PC-3 (cell line): ENCODE measurements around the gene SMG6. TPM values are rescaled to one million over a fixed set of nuclear protein-coding genes. Genes with fewer than 3 reads are reported as not detected.

Source experiments
- ATAC-seq: fragments of 200-7000 bp; cut with Tn5 transposase; 2 replicates; pipeline ENCODE4 v1.9.1; 2020; ENCODE audit warnings: mild to moderate bottlenecking, moderate library complexity
- BruUV-seq: library from RNA; stranded (reverse); fragments of 400-500 nt; replicated peaks from 2 replicates; lab custom pipeline; 2021; lab: Mats Ljungman, UMichigan
- CTCF ChIA-PET: fragments of 300-600 bp; sonication (Branson Sonifier 250); formaldehyde crosslinking; loops from one replicate; lab custom pipeline; 2022; ENCODE audit warnings: antibody characterized with exemption; lab: Charles Lee
- POLR2A ChIA-PET: fragments of 300-600 bp; sonication (Branson Sonifier 250); formaldehyde crosslinking; loops from one replicate; lab custom pipeline; 2022; ENCODE audit warnings: antibody characterized with exemption; ENCODE audit not compliant: unreplicated experiment; lab: Charles Lee
- DNase-seq: peaks from one replicate; pipeline ENCODE4 v3.0.0-alpha.2; 2015
- H2AFZ ChIP-seq: fragments of 300-600 bp; sonication (generic); 2 replicates; pipeline ENCODE4 v1.6.0; 2016; ENCODE audit warnings: antibody characterized with exemption, low read length
- H3F3A ChIP-seq: fragments of 300-600 bp; sonication (generic); one replicate; pipeline ENCODE4 v1.6.0; 2017; ENCODE audit warnings: antibody characterized with exemption, low read length, control low read depth, mild to moderate bottlenecking; ENCODE audit not compliant: unreplicated experiment
- H3K27ac ChIP-seq: fragments of 300-600 bp; sonication (generic); 2 replicates; pipeline ENCODE4 v1.5.1; 2016; ENCODE audit warnings: mild to moderate bottlenecking, low read length
- H3K27me3 ChIP-seq: fragments of 300-600 bp; sonication (generic); 2 replicates; pipeline ENCODE4 v1.6.1; 2016; ENCODE audit warnings: low read length, mixed read lengths
- H3K36me3 ChIP-seq: fragments of 300-600 bp; sonication (generic); 2 replicates; pipeline ENCODE4 v1.6.1; 2016; ENCODE audit warnings: low read depth, mixed run types, low read length, mixed read lengths
- H3K4me1 ChIP-seq: fragments of 300-600 bp; sonication (generic); 2 replicates; pipeline ENCODE4 v1.5.1; 2016; ENCODE audit warnings: low read length; ENCODE audit not compliant: insufficient read depth
- H3K4me2 ChIP-seq: fragments of 300-600 bp; sonication (generic); 2 replicates; pipeline ENCODE4 v1.6.0; 2016; ENCODE audit warnings: low read length
- H3K4me3 ChIP-seq: fragments of 300-600 bp; sonication (generic); 2 replicates; pipeline ENCODE4 v1.5.1; 2016; ENCODE audit warnings: mild to moderate bottlenecking, low read length, mixed read lengths
- H3K79me2 ChIP-seq: fragments of 300-600 bp; sonication (generic); 2 replicates; pipeline ENCODE4 v1.6.1; 2017; ENCODE audit warnings: low read length, mixed read lengths
- H3K9ac ChIP-seq: fragments of 300-600 bp; sonication (generic); 2 replicates; pipeline ENCODE4 v1.6.0; 2016; ENCODE audit warnings: mild to moderate bottlenecking, low read length
- H3K9me2 ChIP-seq: fragments of 300-600 bp; sonication (generic); replicated peaks from 2 replicates; pipeline ENCODE4 v1.6.1; 2016; ENCODE audit warnings: mixed run types, low read length, mixed read lengths
- H3K9me3 ChIP-seq: fragments of 300-600 bp; sonication (generic); 2 replicates; pipeline ENCODE4 v1.6.1; 2016; ENCODE audit warnings: low read length, mixed read lengths
- H4K20me1 ChIP-seq: fragments of 300-600 bp; sonication (generic); 2 replicates; pipeline ENCODE4 v1.6.1; 2016; ENCODE audit warnings: low read length, mixed read lengths
- CTCF ChIP-seq: fragments of 300-600 bp; sonication (generic); conservative IDR thresholded peaks from 2 replicates; pipeline ENCODE4 v1.5.1; 2017; ENCODE audit warnings: antibody characterized with exemption, low read depth, mild to moderate bottlenecking, low read length
- EZH2 ChIP-seq: fragments of 300-600 bp; sonication (generic); IDR thresholded peaks from one replicate; pipeline ENCODE4 v1.6.1; 2017; ENCODE audit warnings: antibody characterized with exemption, mild to moderate bottlenecking, low read length; ENCODE audit not compliant: unreplicated experiment
- EZH2phosphoT487 ChIP-seq: fragments of 300-600 bp; sonication (generic); IDR thresholded peaks from 2 replicates; pipeline ENCODE4 v1.6.1; 2018; ENCODE audit warnings: mild to moderate bottlenecking, antibody characterized with exemption, low read length, borderline replicate concordance
- intact Hi-C: fragments of 100-400 bp; cut with micrococcal nuclease; formaldehyde crosslinking; loops from 2 replicates; pipeline ENCODE4 v1.9.0; 2023
- total RNA-seq: library from RNA; depleted of rRNA; stranded (reverse); fragments of >200 nt; gene quantifications from 2 replicates; pipeline ENCODE4 v1.2.3, GENCODE V29; 2014

Gene SMG6
- total RNA-seq, 1 experiment from 2014 or later: 13.4 TPM

GRCh38 chr17:2239170-2239551 lies 64.4 kb downstream of the SMG6 start:
- Histone ChIP-seq H3K79me2 (no peaks in the 10 kb centered on the region), H3K27me3 (no peaks in the 10 kb centered on the region), H3K27ac (peak overlapping the region; percentile 77; the same call in 1 of the 2 replicates), H3K9me3 (no peaks in the 10 kb centered on the region), H4K20me1 (no peaks in the 10 kb centered on the region), H3K4me1 (peaks cover 18% of the 10 kb centered on the region), H2AFZ (no peak overlapping the region), H3K9me2 (no peaks in the 10 kb centered on the region), H3K4me2 (no peak overlapping the region), H3K9ac (no peak overlapping the region), H3K4me3 (no peak overlapping the region), H3K36me3 (no peaks in the 10 kb centered on the region), H3F3A (peaks cover 4% of the 10 kb centered on the region)
- no peak for ATAC-seq
- TF ChIP-seq EZH2: no peak
- TF ChIP-seq EZH2phosphoT487: no peak
- TF ChIP-seq CTCF: no peak
- POLR2A ChIA-PET: interaction anchor here (0.6 kb wide), 1 partner anchor 67 kb away, joined by 7 read pairs; no protein-coding TSS in a partner anchor
- intact Hi-C loops: no loop called here
- BruUV-seq: no TSS peak
- CTCF ChIA-PET: no interaction called here
- no peak for DNase-seq

GRCh38 chr17:2238432-2239169 lies 65.0 kb downstream of the SMG6 start:
- no peak overlapping the region for H3K9ac ChIP-seq
- no peak for TF ChIP-seq CTCF
- TF ChIP-seq EZH2phosphoT487: no peak
- no peak for TF ChIP-seq EZH2
- H3K9me2 ChIP-seq: no peaks in the 10 kb centered on the region
- ATAC-seq (no peak), DNase-seq (no peak)
- no peaks in the 10 kb centered on the region for H3K79me2 ChIP-seq
- H3K36me3 ChIP-seq: no peaks in the 10 kb centered on the region
- ChIA-PET CTCF (no interaction called here), POLR2A (no interaction called here)
- peaks cover 18% of the 10 kb centered on the region for H3K4me1 ChIP-seq
- no peaks in the 10 kb centered on the region for H3K9me3 ChIP-seq
- BruUV-seq: no TSS peak
- H3K4me2 ChIP-seq: no peak overlapping the region
- peaks cover 4% of the 10 kb centered on the region for H3F3A ChIP-seq
- no peaks in the 10 kb centered on the region for H4K20me1 ChIP-seq
- no peak overlapping the region for H3K4me3 ChIP-seq
- H3K27ac ChIP-seq: no peak overlapping the region
- H3K27me3 ChIP-seq: no peaks in the 10 kb centered on the region
- intact Hi-C loops: no loop called here
- H2AFZ ChIP-seq: no peak overlapping the region

GRCh38 chr17:2237950-2238349 lies 65.6 kb downstream of the SMG6 start:
- H2AFZ ChIP-seq: no peak overlapping the region
- no peaks in the 10 kb centered on the region for H3K79me2 ChIP-seq
- no peaks in the 10 kb centered on the region for H3K9me3 ChIP-seq
- peaks cover 4% of the 10 kb centered on the region for H3F3A ChIP-seq
- ATAC-seq (no peak), DNase-seq (no peak)
- TF ChIP-seq CTCF: no peak
- no peak for TF ChIP-seq EZH2
- TF ChIP-seq EZH2phosphoT487: no peak
- no peak overlapping the region for H3K4me3 ChIP-seq
- CTCF ChIA-PET: no interaction called here
- H3K4me1 ChIP-seq: peaks cover 18% of the 10 kb centered on the region
- no TSS peak for BruUV-seq
- H3K9me2 ChIP-seq: no peaks in the 10 kb centered on the region
- H4K20me1 ChIP-seq: no peaks in the 10 kb centered on the region
- H3K9ac ChIP-seq: no peak overlapping the region
- intact Hi-C loops: no loop called here
- H3K27me3 ChIP-seq: no peaks in the 10 kb centered on the region
- no peak overlapping the region for H3K4me2 ChIP-seq
- H3K27ac ChIP-seq: no peak overlapping the region
- POLR2A ChIA-PET: no interaction called here
- H3K36me3 ChIP-seq: no peaks in the 10 kb centered on the region
